NCI-H345 treated with DMSO at 0.1 percent for 48 hours (cell line): ENCODE data around the gene RSRP1.

Source experiments
- DNase-seq: peaks from one replicate; lab custom pipeline; 2025; ENCODE audit not compliant: unreplicated experiment; lab: John Stamatoyannopoulos, UW

Gene RSRP1

DNA sequence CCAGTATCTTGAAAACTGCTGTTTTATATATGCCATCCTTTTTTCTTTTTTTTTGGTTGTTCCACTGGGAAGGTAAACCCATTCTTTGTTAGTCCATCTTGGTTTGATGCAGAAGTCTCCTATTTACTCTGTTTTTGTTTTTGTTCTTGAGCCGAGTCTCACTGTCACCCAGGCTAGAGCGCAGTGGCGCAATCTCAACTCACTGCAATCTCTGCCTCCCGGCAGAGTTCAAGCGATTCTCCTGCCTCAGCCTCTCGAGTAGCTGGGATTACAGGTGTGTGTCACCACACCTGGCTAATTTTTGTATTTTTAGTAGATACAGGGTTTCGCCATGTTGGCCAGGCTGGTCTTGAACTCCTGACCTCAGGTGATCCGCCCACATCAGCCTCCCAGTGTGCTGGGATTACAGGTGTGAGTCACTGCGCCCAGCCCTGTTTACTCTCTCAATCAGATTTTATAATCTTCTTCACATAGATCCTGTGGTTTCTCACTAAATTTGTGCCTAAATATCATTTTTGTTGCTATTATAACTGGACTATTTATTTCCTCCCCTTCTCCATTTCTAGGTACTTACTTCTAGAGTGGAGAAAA, 27.5 kb downstream of the RSRP1 start:
- DNase-seq: no peak

DNA sequence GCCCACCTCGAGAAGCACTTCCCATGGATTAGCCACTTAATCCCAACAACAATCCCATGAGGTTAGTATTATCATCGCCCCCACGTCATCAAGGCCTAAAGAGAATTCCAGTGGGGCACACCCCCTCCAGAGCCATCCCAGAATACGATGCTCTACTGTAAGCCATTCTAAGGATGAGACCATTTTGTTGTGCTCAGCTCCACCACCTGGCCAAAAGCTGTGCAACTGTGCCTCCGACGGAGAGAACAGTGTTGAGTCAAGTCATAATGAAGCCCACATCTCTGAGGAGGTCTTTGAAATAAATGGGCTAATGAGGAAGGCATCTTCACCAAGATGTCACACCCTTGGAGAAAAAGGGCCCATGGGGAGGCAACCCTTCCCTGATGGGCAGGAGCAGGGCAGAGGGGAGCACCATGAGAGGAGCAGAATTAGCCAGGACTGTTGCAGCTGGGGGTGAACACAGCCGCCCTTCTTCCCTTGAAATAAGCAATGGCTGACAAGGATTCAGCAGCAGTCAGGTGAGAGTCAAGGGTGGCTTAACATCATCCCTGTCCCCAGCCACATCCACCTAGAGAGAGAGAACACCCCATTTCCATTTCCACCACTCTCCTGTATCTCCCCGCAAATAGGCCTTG, 29.5 kb downstream of the RSRP1 start:
- DNase-seq: no peak

DNA sequence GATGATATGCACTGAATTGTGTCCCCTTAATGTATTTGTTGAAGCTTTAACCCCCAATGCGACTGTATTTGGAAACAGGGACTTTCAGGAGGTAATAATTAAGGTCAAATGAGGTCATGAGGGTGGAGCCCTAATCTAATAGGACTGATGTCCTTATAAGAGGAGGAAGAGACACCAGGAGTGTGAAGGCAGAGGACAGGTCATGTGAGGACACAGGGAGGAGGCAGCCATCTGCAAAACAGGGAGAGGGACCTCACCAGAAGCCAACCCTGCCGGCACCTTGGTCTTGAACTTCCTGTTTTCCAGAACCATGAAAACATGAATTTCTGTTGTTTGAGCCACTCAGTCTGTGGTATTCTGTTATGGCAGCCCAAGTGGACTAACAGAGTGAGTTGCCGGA, 30.2 kb downstream of the RSRP1 start:
- DNase-seq: no peak

DNA sequence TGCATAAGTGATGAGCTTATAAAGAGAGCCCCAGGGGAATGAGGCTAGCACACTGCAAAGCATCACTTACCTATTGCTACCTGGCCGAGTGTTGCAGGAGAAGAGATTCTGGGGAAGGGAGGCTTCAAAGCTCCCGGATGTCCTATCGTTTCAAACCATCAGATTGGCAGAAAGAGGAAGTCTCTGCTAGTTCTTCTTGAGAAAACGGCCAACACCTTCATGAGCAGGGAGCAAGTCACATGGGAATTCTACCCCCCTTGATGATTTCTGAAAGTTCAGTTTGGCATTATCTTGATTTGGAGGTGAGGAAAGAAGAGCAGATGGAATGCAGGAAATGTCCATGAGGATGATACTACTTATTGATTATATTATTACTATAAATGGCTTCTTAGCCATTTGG, 31.1 kb downstream of the RSRP1 start:
- DNase-seq: no peak

DNA sequence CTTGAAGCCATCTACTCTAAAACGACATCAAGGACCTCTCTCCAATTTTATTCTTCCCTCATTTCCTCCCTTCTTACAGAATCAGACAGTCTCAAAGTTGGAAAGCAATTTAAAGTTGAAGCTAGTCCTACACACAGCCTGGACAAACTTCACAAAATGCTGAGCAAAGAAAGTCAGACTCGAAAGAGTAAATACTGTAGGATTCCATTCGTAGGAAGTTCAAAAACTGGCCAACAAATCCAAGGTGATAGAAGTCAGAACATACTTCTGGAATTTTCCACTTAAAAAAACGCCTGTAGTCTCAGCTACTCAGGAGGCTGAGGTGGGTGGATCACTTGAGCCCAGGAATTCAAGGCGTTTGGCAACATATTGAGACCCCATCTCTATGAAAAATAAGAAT, 34.5 kb downstream of the RSRP1 start:
- no peak for DNase-seq

DNA sequence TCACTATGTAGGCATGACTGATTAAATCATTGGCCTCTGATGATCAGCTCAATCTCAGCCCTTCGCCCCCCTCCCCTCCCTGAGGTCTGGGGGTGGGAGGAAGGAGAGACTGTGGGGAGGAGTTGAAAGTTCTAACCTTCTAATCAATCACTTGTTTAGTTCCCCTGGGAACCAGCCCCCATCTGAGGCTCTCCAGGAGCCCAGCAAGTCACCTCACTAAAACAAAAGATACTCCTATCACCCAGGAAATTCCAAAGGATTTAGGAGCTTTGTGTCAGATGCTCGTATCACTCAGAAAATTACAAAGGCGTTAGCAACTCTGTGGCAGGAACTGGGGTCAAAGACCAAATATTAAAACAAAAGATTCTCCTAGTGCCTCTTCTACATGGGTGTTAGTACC, 36.5 kb downstream of the RSRP1 start:
- DNase-seq: no peak

DNA sequence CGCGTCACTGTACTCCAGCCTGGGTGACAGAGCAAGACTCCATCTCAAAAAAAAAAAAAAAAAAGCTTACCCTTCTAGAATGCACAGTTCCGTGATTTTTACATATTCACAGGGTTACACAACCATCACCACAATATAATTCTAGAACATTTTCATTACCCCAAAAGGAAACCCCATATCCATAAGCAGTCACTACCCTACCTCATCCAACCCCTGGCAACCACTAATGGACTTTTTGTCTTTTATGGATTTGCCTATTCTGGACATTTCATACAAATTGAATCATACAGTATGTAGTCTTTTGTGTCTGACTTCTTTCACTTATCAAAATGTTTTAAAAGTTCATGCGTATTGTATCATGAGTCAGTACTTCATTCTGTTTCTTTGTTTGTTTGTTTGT, 37.7 kb downstream of the RSRP1 start:
- DNase-seq: no peak

DNA sequence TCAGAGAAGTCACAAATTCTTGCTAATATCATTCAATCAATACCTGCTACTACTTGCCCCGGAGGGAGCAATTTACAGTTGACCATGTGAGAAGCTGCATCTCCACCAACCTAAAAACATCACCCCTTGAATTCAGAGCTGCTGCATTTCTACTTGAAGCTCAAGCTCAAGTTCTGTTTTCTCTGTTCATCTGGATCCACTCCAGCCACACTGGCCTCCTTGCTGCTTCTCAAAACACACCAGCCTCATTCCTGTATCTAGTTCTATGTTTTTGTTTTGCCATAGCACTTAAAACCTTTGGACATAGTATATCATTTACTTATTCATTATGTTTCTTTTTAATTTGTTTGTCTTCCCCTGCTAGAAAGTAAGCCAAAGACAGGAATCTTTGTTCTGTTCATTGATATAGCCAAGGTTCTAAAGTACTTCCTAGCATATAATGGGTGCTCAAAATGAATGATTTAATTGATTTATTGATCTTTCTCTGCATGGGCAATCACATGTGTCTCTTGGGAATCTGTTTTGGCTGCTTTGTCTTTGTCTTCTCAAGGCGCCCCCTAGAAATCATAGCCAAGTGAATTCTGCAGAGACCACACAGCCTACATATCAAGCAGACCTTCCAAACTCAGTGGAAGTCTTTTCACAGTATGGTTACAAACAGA, 38.6 kb downstream of the RSRP1 start:
- DNase-seq: no peak

DNA sequence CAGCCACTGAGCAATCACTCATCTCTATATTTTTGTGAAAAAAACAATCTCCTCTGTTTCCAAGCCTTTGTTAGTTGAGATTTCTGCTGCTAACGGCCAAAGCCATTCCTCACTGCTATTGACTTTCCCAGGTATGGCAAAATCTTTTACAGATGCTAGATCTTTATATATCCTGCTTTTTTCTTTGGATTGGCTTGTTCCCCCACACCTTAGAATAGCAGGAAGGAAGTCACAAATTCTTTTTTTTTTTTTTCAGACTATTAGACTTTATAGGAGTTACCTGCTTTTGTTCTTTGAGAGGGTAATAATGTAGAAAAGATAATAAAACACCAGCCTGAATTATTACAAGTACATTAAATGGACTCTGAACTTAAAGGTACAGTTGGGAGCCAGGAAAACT, 39.2 kb downstream of the RSRP1 start:
- DNase-seq: no peak

DNA sequence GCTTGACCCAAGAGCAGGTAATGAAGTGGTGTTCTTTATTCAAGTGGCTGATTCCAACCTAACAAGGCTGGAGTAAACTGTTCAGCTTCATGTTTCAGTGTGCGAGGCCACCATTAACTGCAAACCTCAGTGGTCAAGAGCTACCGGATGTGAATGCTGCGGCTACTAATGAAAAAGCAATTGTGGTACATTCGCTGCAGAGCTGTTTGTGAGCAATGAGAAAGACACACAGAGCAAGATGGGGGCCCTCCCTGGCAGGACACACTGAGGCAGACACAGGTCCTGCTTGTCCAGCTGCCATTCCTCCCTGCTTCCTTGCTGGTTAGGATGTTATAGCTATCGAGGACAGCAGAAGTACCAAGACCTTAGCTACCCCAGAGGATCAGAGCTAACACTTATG, 41.1 kb downstream of the RSRP1 start:
- no peak for DNase-seq

DNA sequence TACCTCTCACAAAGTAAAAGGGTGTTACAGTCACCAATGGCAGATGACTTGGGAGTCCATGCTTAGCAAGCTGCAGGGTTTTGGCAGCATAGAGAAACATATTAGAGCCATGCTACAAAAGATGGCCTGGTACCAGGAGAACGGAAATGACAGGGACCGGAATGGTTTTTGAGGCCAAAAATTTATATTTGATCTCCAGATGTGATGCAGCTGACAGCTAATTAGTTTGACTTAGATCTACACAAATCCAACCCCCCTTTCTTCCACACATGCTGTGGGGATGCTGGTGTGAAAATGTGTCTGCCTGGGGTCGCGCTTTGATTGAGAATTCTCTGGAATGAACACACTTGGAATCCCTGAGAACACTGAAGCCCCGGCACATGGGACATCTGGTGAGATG, 41.5 kb downstream of the RSRP1 start:
- DNase-seq: no peak

DNA sequence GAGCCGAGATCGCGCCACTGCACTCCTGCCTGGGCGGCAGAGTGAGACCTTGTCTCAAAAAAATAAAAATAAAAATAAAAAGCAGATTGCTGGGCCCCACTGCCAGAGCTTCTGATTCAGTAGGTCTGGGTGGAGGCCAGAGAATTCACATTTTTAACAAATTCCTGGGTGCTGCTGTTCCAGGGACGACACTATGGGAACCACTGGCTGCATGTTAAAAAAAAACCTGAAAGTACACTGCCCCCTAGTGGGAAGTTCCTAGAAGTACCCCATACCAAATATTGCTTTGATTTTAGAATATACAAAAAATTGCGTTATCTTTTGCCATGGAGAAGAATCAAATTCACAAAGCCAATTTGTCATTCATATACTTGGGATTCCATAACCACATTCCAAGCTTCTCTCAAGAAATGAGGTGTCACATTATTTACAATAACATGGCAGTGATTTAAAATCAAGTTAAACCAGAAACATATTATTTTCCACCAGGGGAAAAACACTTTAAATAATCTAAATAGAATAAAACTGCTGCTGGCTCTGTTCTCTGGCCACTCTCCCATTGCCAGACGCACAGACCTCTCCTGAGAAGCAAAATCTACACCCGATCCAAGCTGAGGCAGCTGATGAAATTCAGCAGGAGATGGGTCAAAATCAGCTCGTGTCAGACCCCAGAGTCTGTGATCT, 42.3 kb downstream of the RSRP1 start:
- DNase-seq: peak; percentile 69

DNA sequence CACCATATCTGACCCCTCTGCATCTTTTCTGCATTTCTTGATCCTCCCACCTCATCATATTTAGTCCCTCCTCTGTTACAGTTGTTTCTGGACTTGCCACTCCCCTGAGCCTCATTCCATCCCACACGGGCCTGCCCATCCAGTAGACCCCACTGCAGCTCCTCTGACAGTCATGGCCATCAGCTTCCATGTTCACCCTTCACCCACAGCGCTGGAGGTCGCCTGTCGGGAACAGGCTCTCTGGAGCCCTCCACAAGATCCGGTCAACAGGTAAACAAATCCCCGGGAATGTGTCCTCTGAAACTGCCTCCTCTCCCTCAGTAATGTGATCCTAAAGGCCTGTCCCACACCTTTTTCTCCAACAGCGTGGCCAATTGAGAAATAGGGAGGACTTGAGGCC, 46.2 kb downstream of the RSRP1 start:
- DNase-seq: no peak

DNA sequence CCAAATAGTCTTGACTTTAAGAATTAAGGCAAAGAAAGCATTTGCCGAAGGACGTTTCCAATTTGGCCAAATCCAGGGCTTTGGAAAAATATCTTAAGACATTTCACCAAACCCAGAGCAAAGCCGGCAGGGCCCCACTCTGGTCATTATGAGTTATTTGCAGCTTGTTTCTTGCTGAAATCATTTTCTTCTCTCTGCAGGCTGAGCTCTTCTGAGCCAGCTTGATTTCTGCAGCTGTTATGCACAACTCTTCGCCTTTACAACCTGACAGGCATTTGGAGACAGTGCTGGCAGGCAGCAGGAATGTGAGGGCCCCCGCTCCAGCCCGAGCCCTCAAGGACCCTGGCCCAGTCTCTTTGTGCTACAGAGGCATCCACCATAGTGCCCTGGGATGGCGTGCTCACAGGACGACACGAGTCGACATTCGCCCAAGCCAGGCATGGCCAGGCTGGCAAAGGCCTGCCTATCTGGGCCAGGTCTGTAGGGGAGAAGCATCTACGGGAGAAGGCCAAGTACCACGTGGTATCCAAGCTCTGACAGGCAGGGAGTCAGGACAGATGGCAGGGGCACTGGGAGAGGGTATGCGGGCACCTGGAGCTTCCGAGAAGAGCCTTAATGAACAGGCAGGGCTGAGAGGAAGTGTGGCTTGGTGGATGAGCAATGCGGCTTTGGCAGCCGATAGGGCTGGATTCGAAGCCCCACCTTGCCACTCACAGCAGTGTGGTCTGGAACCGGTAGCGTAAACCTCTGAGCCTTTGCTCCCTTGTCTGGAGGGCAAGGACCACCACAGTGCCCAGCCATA, 47.2 kb downstream of the RSRP1 start:
- DNase-seq: no peak

DNA sequence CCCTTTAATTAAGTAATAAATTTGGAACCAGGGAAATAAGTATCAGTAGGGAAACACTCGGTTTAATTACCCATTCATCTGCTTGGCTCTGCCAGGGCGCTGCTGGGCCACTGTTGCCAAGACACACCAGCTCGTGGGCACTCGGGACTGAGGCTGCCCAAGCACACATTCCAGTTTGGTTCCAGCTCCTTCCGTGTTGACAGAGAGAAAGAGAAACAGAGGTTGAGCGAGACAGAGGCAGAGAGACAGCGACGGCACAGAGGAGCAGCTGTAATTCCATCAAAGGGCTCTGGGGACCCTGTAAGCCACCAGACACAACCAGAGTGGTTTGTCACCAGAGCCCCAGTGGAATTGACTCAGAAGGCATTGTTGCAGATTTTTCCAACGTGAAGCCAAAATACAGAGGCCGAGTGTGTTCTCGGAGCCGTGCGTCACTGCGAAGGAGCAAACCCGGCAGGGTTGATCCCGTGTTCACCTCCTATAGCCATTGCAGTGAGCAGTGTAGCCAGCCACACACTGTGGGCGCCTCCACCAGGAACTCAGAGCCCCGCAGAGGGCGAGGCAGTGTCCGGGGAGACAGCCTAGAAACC, 48.5 kb downstream of the RSRP1 start:
- no peak for DNase-seq

DNA sequence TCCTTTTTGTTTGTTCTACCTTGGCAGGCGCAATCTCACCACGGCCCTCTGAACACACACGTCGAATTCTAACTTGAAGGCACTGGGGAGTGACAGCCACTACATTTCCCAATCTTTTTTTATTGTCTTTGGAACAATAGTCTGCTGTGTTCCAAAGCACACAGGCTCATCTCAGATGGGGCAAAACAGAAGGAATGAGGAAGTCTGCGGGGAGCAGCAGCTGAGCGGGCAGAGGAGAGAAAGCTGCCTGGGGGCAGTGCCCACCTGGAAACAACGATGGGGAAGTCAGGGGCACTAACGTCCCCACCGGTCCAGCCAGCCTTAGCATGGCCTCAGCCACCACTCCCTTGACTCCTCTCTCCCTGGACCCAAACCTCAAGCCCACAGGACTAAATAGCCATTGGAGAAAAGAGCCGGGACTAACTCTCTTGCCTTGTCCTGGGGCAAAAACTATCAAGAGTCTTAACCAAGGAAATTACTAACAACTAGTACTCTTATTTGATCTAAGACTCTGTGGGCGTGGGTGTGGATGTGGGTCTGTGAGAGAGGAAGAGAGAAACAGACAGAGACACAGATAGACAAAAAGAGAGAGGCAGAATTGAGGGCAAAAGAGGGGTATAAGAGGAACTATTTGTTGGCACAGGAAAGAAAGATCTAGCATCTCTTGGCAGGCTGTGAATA, 49.1 kb downstream of the RSRP1 start:
- DNase-seq: no peak

DNA sequence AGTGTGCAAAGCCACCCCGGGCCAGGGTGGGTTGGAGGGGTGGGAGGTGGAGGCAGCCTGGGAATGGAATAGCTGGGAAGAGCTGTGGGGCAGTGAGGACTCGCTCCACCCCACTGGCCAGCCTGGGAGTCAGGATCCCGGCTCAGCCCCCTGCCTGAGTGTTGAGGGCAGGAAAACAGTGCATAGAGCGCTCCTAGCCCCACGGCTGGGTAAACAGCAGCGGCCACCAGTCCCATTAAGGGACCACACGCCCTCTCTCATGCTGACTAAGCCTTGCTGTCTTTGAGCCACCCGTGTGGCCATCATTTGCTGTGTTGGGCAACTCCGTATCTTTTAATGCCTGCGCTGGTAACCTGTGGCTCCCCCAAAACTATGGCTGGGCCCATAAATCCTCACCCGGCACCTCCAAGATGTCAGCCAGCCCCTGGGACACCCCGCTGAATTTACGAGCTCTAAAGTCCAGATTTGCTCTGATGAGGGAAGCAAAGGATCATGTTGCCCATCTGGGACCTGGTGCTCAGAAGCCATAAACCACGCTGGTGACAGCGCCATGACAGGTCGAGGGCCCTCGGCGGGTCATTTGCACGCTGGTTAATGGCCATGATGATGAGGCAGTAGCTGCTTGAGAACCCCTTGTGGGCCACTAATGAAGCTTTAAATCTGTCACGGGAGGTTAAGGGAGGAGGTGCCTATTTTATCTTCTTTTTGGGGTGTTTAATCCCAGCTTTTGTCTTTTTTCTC, 49.8 kb downstream of the RSRP1 start:
- DNase-seq: no peak

DNA sequence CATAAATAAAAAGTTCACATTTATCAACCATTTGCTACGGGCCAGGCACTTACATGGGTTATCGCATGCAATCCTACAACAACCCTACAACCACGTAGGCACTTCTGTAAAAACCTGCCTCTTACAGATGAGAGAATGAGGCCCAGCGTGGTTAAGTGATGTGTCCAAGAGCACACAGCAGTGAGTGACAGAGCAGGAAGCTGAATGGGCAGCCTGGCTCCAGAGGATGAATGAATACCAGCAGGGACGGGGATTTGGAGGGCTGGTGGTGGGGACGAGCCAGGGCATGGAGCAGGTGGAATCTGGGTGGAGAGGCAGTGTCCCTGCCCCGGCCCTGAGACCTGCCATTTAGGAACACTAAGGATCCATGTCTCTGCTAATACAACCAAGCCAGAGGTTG, 50.4 kb downstream of the RSRP1 start:
- no peak for DNase-seq

DNA sequence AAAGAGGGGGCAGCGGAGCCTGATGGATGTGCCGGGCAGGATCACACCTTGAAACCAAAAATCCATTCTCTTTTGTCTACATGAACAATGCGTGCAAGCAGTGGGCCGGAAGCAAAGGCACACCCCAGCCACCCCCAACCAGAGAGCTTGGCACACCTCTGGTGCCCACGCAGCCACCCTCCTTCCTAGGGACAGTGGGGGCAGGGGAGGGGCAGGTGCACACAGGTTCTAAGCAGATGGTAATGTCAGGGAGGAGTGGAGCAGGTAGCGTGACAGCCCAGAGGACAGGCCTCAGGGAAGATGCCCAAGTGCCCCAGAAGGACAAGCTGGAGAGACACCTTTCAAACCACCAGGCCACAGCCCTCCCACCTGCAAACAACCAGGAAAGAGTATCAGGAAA, 51.4 kb downstream of the RSRP1 start:
- DNase-seq: peak; percentile 36

DNA sequence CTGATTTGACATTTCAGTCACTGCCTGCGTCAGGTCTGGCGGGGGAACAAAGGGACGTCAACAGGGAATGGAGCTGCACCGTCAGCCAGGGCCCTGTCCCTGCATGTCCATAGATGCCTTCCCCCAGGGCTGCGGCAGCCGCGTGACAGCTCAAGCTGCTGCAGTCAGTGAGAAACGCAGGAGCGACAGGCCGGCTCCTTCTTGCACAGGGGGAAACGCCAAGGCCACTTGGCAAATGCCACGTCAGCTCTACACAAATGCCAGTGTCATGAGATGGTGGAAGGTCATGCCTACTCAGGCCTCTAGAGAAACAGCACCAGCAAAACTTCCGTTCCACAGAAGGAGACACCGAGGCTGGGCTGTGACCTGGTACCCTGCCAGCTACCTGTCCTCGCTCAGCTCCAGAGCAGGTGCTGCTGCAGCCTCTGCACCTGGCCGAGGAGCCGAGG, 52.7 kb downstream of the RSRP1 start:
- no peak for DNase-seq
